SW480 (cell line): ENCODE measurements around the gene PDZRN3.
A peak's percentile ranks its signal among the peaks of the same experiment; 100 is the strongest.

Experiments used
- DNase-seq: peaks from one replicate; pipeline ENCODE4 v3.0.0-alpha.2; 2016; ENCODE audit warnings: low spot score

PDZRN3 gene

GRCh38 chr3:73451301-73451944 is 173.3 kb downstream of the PDZRN3 start:
- no peak for DNase-seq

- DNase-seq, result no peak
Measured at GRCh38 chr3:73449774-73450173, 175.0 kb downstream of the PDZRN3 start.

GRCh38 chr3:73448761-73449301 is 175.9 kb downstream of the PDZRN3 start:
- DNase-seq, result no peak

- DNase-seq, result no peak
Measured at GRCh38 chr3:73448041-73448440, 176.7 kb downstream of the PDZRN3 start.

- DNase-seq, result no peak
Measured at GRCh38 chr3:73447111-73447510, 177.6 kb downstream of the PDZRN3 start.

- DNase-seq, result no peak
Measured at GRCh38 chr3:73446467-73447110, 178.2 kb downstream of the PDZRN3 start.

- no peak for DNase-seq
Measured at GRCh38 chr3:73442886-73443285, 181.9 kb downstream of the PDZRN3 start.

- no peak for DNase-seq
Measured at GRCh38 chr3:73442152-73442551, 182.6 kb downstream of the PDZRN3 start.

GRCh38 chr3:73437828-73438227 is 186.9 kb downstream of the PDZRN3 start:
- no peak for DNase-seq

- DNase-seq, result peak; percentile 29
Measured at GRCh38 chr3:73435055-73435454, 189.7 kb downstream of the PDZRN3 start.

- no peak for DNase-seq
Measured at GRCh38 chr3:73433687-73434086, 191.1 kb downstream of the PDZRN3 start.

- no peak for DNase-seq
Measured at GRCh38 chr3:73433079-73433478, 191.7 kb downstream of the PDZRN3 start.

- no peak for DNase-seq
Measured at GRCh38 chr3:73432706-73433032, 192.1 kb downstream of the PDZRN3 start.

GRCh38 chr3:73432023-73432705 is 192.6 kb downstream of the PDZRN3 start:
- DNase-seq, result peak; percentile 43

GRCh38 chr3:73431183-73431900 is 193.4 kb downstream of the PDZRN3 start:
- no peak for DNase-seq

GRCh38 chr3:73427048-73427706 is 197.6 kb downstream of the PDZRN3 start:
- DNase-seq, result no peak

GRCh38 chr3:73426606-73427005 is 198.1 kb downstream of the PDZRN3 start:
- DNase-seq, result no peak

GRCh38 chr3:73423116-73423515 is 201.6 kb downstream of the PDZRN3 start:
- no peak for DNase-seq

- DNase-seq, result no peak
Measured at GRCh38 chr3:73422571-73422970, 202.2 kb downstream of the PDZRN3 start.

- no peak for DNase-seq
Measured at GRCh38 chr3:73419942-73420341, 204.8 kb downstream of the PDZRN3 start.

GRCh38 chr3:73419179-73419803 is 205.4 kb downstream of the PDZRN3 start:
- DNase-seq, result no peak

GRCh38 chr3:73418681-73419080 is 206.1 kb downstream of the PDZRN3 start:
- DNase-seq, result no peak
